Lung microvascular endothelial cell (primary cell): Measurements from ENCODE around the gene CCDC32. TPM values are rescaled to one million over a fixed set of nuclear protein-coding genes. Genes with fewer than 3 reads are reported as not detected.

Experiments
- DNase-seq, 2 donors: peaks; one replicate each; pipeline versions ENCODE4 v3.0.0 to v3.0.0-alpha.2; 2010; ENCODE audit warnings: low read depth in 2 of 2
- total RNA-seq: library from RNA; depleted of rRNA; stranded (reverse); fragments of >200 nt; gene quantifications from 2 replicates; pipeline ENCODE4 v1.2.1, GENCODE V29; 2014

The CCDC32 gene
- total RNA-seq, 1 donor from 2014 or later: 16.1 TPM

DNA sequence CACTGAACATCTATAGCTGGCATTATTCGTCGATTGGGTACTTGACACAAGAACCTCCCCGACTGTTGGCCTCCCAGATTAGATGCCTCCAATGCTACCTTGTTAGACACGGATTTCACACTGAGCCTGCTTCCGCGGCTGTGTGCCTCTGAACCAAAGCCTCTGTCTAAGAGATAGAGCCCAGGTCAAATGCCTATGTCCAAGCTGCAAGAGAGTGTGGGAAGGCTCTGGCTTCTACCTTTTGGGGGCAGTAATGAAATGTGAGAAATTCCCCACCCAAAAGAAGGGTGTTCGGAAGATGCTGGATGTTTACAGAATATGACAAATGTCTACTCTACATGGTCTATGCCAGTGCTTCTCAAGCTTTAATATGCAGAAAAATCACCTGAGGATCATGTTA lies 2.3 kb upstream of the CCDC32 start:
- DNase-seq: peak in 1 of 2 donors; percentile 10

DNA sequence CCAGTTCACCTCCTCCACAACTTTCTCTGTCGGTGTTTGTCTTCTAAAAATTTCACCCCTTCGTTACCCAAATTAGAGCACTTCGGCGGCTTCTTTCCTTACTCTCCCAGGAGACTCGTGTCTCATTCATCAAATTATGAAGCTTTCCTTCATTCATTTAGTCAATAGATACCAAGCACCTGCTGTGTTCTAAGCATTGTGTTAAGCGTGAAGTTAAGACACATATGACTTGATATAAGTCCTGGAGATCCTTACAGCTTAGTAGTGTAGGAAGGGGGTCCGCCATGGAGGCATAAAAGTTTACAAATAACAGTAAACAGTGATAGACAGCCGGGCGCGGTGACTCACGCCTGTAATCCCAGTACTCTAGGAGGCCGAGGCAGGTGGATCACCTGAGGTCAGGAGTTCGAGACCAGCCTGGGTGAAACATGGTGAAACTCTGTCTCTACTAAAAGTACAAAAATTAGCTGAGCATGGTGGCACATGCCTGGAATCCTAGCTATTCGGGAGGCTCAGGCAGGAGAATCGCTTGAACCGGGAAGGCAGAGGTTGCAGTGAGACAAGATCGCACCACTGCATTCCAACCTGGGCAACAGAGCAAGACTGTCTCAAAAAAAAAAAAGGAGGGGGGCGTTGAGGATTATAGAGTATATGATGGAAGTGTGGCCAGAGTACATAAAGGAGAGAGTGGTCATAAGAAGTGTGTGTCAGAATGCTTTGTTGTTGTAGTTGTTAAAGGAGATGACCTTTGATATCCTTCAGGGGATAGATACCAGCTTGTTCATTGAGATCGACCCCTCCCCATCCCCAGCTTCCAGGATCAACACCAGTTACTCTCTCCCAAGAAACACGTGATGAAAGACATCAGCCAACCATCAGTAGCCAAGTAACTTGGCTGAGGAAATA lies 744 bp upstream of the CCDC32 start:
- DNase-seq: no peak

DNA sequence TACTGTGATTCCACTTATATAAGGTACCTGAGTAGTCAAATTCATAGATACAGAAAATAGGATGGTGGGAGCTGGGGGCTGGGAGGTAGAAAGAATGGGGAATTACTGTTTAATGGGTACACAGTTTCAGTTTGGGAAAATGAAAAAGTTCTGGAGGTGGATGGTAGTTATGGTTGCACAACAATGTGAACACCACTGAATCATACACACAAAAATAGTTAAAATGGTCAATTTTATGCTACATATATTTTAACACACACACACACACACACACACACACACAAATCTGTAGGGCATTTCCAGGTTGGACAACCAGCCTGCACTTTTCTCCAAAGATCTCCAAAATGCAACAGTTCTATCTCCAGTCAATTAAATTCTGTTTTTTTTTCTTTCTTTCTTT lies 1.4 kb downstream of the CCDC32 start:
- DNase-seq: no peak

DNA sequence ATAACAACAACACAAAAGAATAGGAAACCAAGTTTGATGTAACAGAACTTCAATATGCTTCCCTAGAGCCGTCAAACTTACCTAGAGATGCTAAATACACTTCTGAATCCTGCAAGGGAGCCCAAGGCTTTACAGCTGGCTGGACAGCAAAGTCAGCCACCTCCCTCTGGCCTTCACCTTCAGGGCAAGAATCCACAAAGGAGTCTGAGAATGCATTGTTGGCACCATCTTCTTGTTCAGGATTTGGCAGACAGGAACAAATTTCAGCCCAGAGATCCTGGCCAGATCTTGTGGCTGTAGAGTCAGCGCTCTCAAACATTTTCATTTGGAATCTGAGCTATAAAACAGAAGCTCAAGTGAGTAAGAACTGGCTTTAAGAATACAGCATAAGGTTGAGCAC lies 2.2 kb downstream of the CCDC32 start:
- no peak for DNase-seq

DNA sequence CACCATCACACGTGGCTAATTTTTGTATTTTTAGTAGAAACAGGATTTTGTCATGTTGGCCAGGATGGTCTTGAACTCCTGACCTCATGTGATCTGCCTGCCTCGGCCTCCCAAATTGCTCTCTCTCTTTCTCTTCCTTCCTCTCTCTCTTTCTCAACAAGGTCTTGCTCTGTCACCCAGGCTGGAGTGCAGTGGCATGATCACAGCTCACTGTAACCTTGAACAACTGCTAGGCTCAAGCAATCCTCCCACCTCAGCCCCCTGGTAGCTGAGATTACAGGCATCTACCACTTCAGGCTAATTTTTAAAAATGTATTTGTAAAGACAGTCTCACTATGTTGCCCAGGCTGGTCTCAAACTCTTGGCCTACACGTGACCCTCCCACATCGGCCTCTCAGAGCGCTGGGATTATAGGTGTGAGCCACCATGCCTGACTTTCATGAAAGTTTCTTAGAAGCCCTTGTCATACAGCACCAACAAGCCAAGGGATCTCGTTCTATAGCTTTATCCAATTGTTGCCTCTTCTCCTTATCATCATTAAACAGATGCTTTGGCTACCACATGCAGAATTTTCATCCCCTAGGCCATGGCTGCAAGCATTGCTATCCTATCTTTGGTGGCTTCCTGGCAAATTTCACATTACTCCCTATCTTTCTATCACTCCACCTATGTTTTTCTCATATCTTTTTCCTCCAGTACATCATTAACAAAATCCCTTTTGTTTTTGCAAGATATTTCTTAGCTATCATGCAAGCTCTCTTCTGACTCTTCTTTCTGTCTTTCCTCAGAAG lies 5.7 kb downstream of the CCDC32 start:
- no peak for DNase-seq

DNA sequence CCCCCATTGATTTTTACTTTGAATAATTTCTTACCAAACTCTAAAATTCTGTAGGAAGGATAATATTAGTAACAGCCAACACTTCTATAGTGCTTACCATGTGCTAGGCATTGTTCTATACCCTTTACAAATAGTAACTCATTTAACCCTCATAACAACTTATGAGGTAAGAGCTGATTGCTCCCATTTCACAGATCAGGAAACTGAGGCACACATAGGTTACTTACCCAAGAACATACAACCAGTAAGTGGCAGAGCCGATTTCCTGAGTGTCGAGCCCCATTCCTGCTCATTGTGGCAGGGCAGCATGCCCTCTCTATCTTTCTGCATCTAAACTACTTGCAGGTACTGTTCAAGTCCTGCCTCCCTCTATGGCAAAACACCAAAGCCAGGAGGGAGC lies 9.0 kb downstream of the CCDC32 start:
- DNase-seq: no peak

DNA sequence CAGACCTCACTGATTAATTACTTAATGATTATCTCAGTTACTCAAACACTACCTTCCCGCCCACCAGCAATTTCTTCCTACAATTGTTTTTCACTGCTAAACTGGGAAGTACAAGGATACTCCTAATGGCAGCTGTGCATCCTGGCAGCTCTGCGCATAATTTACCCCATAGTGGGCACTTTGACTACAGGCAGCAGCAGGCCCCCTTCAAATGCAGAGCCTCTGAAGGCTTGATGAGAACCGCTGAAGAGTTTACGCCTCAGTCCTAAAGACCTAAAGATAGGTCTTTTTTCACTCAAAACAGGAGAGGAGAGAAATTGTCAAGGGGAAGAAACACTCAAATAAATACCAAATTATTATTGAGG lies 10.7 kb downstream of the CCDC32 start:
- DNase-seq: peak in 1 of 2 donors; percentile 11

DNA sequence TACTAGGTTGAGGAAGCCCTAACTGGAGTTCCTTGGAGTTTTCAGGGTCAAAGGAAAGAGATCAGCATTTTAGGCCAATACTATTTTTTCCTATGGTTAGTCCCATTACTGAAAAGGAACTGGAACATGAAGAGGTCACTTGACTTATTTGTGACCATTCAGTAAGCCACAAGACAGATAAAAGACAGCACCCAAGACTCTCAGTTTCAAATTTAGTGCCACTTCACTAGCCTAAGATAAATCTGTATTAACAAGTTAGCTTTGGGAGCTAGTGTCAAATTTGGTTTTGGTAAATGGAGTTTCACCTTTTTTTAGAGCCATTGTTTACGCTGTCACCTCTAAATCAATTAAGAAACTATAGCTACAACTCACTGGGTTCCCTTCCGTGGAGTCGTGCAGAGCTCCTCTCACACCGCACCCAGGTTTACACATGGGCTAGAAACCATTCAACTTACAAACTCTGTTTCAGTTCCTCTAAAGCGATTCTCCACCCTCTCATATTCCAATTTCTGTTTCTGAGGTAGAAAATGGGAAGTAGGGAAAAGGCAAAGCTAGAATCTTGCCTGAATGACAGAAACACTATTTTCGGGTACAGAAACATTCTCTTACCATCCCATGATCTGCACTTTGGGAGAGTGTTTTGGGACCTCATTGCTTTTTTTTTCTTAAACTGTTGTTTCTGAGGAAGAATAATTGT lies 14.4 kb downstream of the CCDC32 start:
- DNase-seq: no peak

DNA sequence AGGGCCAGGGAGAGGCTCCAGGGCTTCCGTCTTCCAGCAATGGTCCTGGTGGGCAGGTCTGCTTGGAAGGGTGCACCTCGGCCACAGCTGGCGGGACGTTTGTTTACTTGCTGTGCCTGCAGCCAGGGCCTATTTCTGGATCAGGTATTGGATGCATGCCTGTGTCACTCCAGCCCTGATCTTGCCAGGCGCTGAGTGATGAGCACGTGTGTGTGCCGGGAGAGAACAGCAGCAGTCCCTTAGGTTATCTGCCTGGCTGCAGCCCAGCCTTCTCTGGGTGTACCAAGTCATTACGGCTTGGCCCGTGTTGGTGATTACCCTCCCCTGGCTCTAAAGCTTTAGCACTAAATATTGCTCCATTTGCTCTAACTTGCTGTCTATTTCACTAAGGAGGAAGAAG lies 14.9 kb downstream of the CCDC32 start:
- DNase-seq: peak in 1 of 2 donors; percentile 43

DNA sequence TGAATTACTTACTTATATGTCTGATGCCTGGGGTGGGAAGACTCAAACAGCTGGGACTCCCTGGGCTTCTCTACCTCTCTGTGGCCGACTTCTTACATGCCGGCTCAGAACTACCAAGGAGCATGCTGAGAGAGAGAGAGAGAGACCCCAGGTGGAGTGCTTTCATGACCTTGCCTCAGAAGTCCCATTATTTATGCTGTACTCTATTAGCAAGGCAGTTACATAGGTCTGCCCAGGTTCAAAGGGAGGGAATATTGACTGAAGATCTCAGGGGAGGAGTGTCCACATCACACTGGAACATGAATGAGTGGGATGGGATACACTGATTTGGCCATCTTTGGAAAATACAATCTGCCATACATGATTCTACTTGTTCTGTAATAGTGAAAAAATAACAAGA lies 16.2 kb downstream of the CCDC32 start:
- no peak for DNase-seq

DNA sequence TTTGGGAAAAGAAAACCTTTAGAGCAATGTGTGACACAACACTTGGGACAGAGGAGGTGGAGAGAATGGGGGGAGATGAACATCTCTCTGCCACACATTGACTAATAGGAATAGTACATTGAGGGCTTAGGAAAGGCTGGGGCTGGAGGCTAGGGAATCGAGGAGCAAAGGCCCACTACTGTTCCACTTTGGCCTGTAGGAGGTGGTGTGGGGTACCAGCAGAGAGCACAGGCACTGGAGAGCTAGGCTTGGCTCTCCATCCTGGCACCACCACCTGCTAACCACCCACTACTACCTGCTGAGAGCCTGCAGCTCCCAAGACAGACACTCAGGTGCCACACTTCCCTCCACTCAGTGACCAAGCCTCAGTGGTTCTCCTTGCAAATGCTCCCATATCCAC lies 19.4 kb downstream of the CCDC32 start:
- no peak for DNase-seq

DNA sequence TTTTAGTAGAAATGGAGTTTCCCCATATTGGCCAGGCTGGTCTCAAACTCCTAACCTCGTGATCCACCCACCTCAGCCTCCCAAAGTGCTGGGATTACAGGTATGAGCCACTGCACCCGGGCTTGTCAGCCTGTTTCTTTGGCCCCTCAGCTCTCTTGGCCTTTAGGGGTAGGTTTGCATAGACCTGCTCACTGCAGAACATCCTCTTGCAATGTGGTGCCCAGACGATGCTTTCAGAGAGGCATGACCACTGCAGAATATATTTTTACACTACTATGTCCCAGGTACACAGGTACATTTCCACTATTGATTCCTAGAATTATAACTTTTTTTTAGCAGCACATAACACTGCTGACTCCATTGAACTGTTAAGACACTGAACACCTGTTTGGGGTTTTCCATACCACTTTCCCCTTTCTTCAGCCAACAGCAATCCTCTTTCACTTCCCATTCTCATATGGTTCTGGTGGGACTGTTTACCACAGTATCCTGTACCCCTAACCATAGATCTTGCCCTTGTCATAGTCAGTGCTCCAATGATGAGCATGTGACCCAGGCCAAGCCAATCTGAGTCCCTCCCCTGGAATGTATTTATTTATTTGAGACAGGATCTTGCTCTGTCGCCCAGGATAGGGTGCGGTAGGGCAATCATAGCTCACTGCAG lies 21.1 kb downstream of the CCDC32 start:
- no peak for DNase-seq

DNA sequence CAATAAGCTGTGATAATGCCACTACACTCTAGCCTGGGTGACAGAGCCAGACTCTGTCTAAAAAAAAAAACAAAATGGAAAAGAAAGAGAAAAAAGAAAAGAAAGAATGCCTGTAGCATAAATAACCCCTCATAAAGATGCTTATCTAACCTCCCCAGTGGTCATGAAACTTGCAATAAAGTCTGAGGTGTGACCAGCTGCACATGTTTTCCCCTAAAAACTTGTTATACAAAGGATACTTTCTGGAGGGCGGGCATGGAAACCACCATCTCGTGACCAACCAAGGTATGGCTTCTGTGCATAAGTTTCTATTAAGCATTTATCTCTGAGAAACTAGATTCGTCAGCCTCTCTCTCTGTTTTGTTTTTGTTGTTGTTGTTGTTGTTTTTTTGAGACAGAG lies 21.8 kb downstream of the CCDC32 start:
- DNase-seq: no peak

DNA sequence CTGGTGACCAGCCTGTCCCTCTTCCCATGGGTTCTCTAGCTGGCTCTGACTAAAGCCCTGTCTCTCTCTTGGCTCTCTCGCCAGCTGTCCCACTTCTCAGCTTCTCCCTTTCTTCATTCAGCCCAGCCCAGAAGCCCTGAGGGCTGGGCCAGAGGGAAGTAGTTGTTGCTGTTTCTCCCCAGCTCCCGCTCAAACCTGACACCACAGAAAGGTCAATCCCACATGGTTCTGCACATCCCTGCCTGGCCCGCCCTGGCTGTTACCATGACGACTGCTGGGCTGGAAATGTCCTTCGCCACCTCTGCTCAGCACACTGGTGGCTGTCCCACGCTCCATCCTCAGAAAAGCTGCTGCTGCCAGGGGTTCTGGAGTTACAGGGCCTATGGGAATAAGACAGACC lies 25.9 kb downstream of the CCDC32 start:
- no peak for DNase-seq

DNA sequence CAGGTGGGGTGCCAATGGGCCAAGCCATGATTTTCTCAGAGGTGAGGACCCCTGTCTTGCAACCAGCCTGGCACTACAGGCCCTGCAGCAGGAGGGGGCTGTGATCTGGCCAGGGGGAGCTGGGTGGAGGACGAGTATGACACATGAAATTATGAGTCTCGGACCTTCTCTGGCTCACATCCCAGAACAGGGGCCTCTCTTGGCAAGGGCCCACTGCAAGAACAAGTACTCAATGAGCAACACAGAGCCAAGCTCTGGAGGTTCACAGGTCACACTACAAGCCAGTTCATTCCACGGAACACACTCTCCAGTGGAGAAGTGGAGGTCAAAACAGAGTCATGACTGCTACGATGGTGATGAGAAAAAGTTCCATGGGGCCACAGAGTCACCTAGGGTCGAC lies 28.3 kb downstream of the CCDC32 start:
- peak; percentile 17 to 43 for DNase-seq

DNA sequence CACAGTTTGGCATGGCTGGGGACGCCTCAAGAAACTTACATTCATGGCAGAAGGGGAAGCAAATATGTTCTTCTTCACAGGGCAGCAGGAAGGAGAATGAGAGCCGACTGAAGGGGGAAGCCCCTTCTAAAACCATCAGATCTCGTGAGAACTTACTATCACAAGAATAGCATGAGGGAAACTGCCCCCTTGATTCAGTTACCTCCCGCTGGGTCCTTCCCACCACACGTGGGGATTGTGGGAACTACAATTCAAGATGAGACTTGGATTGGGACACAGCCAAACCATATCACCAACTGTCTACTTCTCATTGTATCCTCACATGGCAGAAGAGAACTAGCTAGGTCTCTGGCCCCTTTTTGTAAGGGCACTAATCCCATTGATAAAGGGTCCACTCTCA lies 30.5 kb downstream of the CCDC32 start:
- no peak for DNase-seq

DNA sequence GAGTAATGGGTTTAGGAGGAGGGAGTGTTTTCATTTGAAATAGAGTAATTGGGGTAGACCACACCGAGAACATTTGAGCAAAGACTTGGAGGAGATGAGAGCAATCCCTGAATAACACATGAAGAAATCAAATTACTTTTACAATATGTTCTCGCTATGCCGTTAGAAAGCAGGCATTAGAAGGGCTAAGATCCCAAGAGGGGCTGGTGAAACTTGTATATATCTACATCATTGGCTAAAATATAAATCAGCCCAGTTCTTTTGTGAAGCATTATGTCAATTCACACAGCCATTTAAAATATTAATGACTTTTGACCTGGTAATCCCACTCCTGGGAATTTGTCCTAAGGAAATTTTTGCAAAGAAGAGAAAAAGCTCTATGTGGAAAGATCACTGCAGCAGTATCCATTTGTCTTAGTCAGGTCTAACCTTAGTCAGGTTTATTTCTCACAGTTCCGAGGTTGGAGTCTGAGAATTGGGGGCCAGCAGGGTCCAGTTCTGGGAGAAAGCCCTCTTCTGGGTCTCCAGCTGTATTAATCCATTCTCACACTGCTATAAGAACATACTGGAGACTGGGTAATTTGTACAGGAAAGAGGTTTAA lies 31.0 kb downstream of the CCDC32 start:
- no peak for DNase-seq

DNA sequence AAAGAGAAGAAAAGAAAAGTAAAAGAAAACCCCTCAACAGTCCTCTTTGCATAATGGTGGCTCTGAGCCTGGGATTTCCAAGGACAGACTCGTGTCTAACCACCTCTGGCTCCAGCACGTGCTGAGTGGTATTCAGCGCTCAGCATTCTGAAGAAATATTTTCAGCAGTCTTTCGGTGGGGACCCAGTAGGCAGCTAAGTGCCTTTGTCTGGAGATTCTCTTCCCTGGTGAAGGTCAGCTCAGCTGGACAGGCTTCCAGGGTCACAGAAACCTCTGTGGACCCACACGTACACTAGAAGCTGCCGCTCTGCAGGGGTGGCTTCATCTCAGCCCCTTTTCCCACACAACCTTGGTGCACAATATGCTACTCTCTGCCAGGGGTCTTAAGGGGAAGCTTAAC lies 36.0 kb downstream of the CCDC32 start:
- DNase-seq: no peak

DNA sequence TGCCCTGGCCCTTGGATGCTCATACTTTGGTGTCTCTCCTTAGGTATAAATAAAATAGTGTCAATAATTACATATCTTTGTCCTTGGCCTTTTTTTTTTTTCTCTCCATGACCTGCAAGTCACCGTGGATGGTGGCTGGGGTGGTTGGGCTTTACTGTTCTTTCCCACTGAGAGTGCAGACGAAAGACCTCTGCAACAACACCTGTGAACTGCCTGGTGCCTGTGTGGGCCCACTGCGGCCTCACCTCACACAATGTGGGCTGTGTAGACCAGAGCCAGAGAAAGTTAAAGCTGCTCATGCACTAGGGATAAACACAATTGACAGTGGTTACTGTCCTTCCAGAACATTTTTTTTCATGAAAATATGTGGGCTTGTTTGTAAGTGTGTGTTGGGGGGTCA lies 39.0 kb downstream of the CCDC32 start:
- DNase-seq: no peak

DNA sequence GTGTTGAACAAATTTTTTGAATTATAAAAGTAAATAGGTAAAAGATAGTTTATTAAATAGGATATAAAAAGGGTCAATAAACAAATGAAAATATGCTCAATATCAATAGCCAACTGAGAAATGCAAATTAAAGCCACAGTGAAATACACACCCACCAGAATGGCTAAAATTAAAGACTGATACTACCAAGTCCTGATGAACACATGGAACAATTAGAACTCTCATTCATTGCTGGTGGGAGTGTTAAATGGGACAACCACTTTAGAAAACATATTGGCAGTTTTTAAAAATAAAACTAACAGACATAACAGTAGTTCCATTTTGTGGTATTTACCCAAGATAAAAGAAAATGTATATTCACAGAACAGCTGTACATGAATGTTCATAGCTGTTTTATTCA lies 41.2 kb downstream of the CCDC32 start:
- DNase-seq: no peak

DNA sequence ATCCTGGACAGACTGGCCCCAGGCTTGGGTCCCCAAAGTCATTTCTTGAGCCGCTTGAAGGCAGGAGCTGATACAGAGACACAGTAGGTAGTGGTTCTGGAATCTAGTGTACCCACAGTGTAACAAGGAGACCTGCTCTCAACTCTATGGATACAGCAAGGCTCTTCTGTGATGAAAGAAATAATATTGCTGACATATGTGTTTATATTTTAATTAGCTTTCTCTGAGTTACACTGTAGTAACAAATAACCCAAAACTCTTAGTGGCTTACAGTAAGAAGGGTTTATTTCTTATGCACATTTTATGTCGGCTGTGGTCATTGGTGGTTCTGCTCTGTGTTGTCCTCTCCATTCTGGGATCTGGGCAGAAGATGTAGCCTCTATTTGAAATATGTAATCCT lies 48.5 kb downstream of the CCDC32 start:
- no peak for DNase-seq
